GM21381 (cell line): ENCODE data around the gene ATRN.

Experiments used
- ATAC-seq: cut with Tn5 transposase; IDR thresholded peaks from one replicate; pipeline ENCODE4 v1.9.1; 2021; ENCODE audit warnings: mild to moderate bottlenecking, moderate library complexity; ENCODE audit not compliant: unreplicated experiment

ATRN gene

GRCh38 chr20:3692706-3693294 lies 222.0 kb downstream of the ATRN start:
- no peak for ATAC-seq

- no peak for ATAC-seq
Measured at GRCh38 chr20:3693376-3693775, 222.6 kb downstream of the ATRN start.

GRCh38 chr20:3694864-3695263 lies 224.0 kb downstream of the ATRN start:
- ATAC-seq = no peak

GRCh38 chr20:3696200-3696599 lies 225.4 kb downstream of the ATRN start:
- no peak for ATAC-seq

- ATAC-seq = no peak
Measured at GRCh38 chr20:3696745-3697587, 226.1 kb downstream of the ATRN start.

GRCh38 chr20:3697588-3698305 lies 226.9 kb downstream of the ATRN start:
- ATAC-seq = no peak

GRCh38 chr20:3698591-3699001 lies 227.8 kb downstream of the ATRN start:
- no peak for ATAC-seq

GRCh38 chr20:3699037-3699436 lies 228.2 kb downstream of the ATRN start:
- no peak for ATAC-seq
